GM12878 (cell line): ENCODE measurements around the gene JMJD4. TPM values are rescaled to one million over a fixed set of nuclear protein-coding genes. Genes with fewer than 3 reads are reported as not detected.

Experiments used
- ATAC-seq: fragments of 200-7000 bp; cut with Tn5 transposase; 3 replicates; pipeline ENCODE4 v1.9.1; 2020; ENCODE audit warnings: mild to moderate bottlenecking, moderate library complexity
- BruUV-seq: library from RNA; stranded (reverse); fragments of 400-500 nt; replicated peaks from 2 replicates; lab custom pipeline; 2021; lab: Mats Ljungman, UMichigan
- CTCF ChIA-PET: fragments of 300-600 bp; sonication (Branson Sonifier 250); formaldehyde crosslinking; extraction: SDS; loops from one replicate; lab custom pipeline; 2021; ENCODE audit warnings: inconsistent platforms; lab: Yijun Ruan, JAX
- POLR2A ChIA-PET: fragments of 350-600 bp; formaldehyde crosslinking; extraction: SDS; loops from one replicate; lab custom pipeline; 2021; ENCODE audit warnings: inconsistent platforms; lab: Charles Lee
- RAD21 ChIA-PET: fragments of 300-600 bp; sonication (Branson Sonifier 250); formaldehyde crosslinking; loops from one replicate; lab custom pipeline; 2023; ENCODE audit warnings: antibody characterized with exemption; ENCODE audit not compliant: unreplicated experiment; lab: Charles Lee
- SMC1A ChIA-PET: fragments of 300-600 bp; sonication (Branson Sonifier 250); formaldehyde crosslinking; loops from one replicate; lab custom pipeline; 2023; ENCODE audit not compliant: unreplicated experiment, uncharacterized antibody; lab: Charles Lee
- DNase-seq: peaks from one replicate; pipeline ENCODE4 v3.0.0-alpha.2; 2011; ENCODE audit warnings: low read depth, low spot score
- FAIRE-seq: peaks from 3 replicates; lab custom pipeline; 2011; peaks lifted over from hg19 to GRCh38; lab: Jason Lieb, UNC
- H2AFZ ChIP-seq: 2 replicates; pipeline ENCODE4 v1.6.0; 2011; ENCODE audit warnings: low read depth, low read length, control low read depth; ENCODE audit not compliant: control insufficient read depth
- H3K27ac ChIP-seq: 2 replicates; pipeline ENCODE4 v1.5.1; 2011; ENCODE audit warnings: control low read depth; ENCODE audit not compliant: control insufficient read depth, insufficient read depth
- H3K27me3 ChIP-seq, 2 experiments: replicated peaks in 1 of 2; 2 replicates each; pipeline versions ENCODE4 v1.6.0 to v1.6.1; 2011; ENCODE audit warnings: low read length in 1 of 2; ENCODE audit not compliant: control insufficient read depth in 2 of 2, insufficient read depth in 2 of 2
- H3K36me3 ChIP-seq, 2 experiments: 2 replicates each; pipeline ENCODE4 v1.5.1; 2011; ENCODE audit warnings: low read length in 1 of 2; ENCODE audit not compliant: control insufficient read depth in 2 of 2, insufficient read depth in 2 of 2
- H3K4me1 ChIP-seq: 2 replicates; pipeline ENCODE4 v1.6.1; 2011; ENCODE audit warnings: mild to moderate bottlenecking, low read length, moderate library complexity, mixed read lengths; ENCODE audit not compliant: control insufficient read depth, insufficient read depth
- H3K4me2 ChIP-seq: 2 replicates; pipeline ENCODE4 v1.6.0; 2011; ENCODE audit warnings: control low read depth; ENCODE audit not compliant: control insufficient read depth, insufficient read depth
- H3K4me3 ChIP-seq: fragments of 200-600 bp; sonication (generic); 2 replicates; pipeline ENCODE4 v1.5.1; 2016
- H3K79me2 ChIP-seq: 2 replicates; pipeline ENCODE4 v1.6.0; 2011; ENCODE audit warnings: low read length; ENCODE audit not compliant: control insufficient read depth, insufficient read depth
- H3K9ac ChIP-seq: 2 replicates; pipeline ENCODE4 v1.8.0; 2011; ENCODE audit warnings: low read length, control low read depth, mixed read lengths; ENCODE audit not compliant: control insufficient read depth, insufficient read depth
- H3K9me3 ChIP-seq: replicated peaks from 3 replicates; pipeline ENCODE4 v1.5.1; 2011; ENCODE audit warnings: mild to moderate bottlenecking, low read length; ENCODE audit not compliant: control insufficient read depth, insufficient read depth
- H4K20me1 ChIP-seq: 2 replicates; pipeline ENCODE4 v1.6.0; 2011; ENCODE audit not compliant: control insufficient read depth, insufficient read depth
- ASH2L ChIP-seq: fragments of 300-600, 200-600 bp; sonication (generic); IDR thresholded peaks from 2 replicates; pipeline ENCODE4 v1.6.1; 2017; ENCODE audit warnings: low read depth, mild to moderate bottlenecking, borderline replicate concordance
- CREB1 ChIP-seq: IDR thresholded peaks from 2 replicates; pipeline ENCODE4 v1.6.1; 2012; ENCODE audit warnings: low read depth, mild to moderate bottlenecking, inconsistent platforms
- E2F4 ChIP-seq: IDR thresholded peaks from 2 replicates; pipeline ENCODE4 v1.6.1; 2012; ENCODE audit warnings: low read depth, low read length, improper control_type of control experiment
- ETV6 ChIP-seq, 2 experiments: fragments of 450-650 bp in 1 of 2; IDR thresholded peaks in 1 of 2; conservative IDR thresholded peaks in 1 of 2; 2 replicates each; pipeline ENCODE4 v1.6.1; 2014; ENCODE audit warnings: antibody characterized with exemption in 1 of 2, borderline replicate concordance in 1 of 2, low read depth in 1 of 2, mild to moderate bottlenecking in 1 of 2, moderate library complexity in 1 of 2
- GATAD2B ChIP-seq: fragments of 450-650 bp; conservative IDR thresholded peaks from 2 replicates; pipeline ENCODE4 v1.6.1; 2017; ENCODE audit warnings: low read depth, mild to moderate bottlenecking, moderate library complexity
- HSF1 ChIP-seq: fragments of 150-350 bp; IDR thresholded peaks from 2 replicates; pipeline ENCODE4 v1.6.1; 2014; ENCODE audit warnings: mild to moderate bottlenecking, low read depth, low read length
- MXI1 ChIP-seq: fragments of 150-350 bp; IDR thresholded peaks from 2 replicates; pipeline ENCODE4 v1.6.1; 2011; ENCODE audit warnings: low read depth, mild to moderate bottlenecking, inconsistent platforms, low read length, improper control_type of control experiment
- PKNOX1 ChIP-seq: fragments of 450-650 bp; IDR thresholded peaks from 2 replicates; pipeline ENCODE4 v1.6.1; 2016; ENCODE audit warnings: mild to moderate bottlenecking
- POLR2A ChIP-seq: IDR thresholded peaks from 2 replicates; pipeline ENCODE4 v1.6.1; 2011; ENCODE audit warnings: low read depth, mild to moderate bottlenecking, low read length
- REST ChIP-seq: IDR thresholded peaks from 2 replicates; pipeline ENCODE4 v1.6.1; 2012; ENCODE audit warnings: mild to moderate bottlenecking, low read depth, low read length
- SKIL ChIP-seq: fragments of 450-650 bp; IDR thresholded peaks from 2 replicates; pipeline ENCODE4 v1.6.1; 2017; ENCODE audit warnings: mild to moderate bottlenecking, low read depth, inconsistent platforms; ENCODE audit not compliant: poor library complexity, severe bottlenecking
- TCF12 ChIP-seq: IDR thresholded peaks from 2 replicates; pipeline ENCODE4 v1.6.1; 2011; ENCODE audit warnings: low read depth, mild to moderate bottlenecking, low read length
- WGBS: methylation state at CpG from one replicate; pipeline ENCODE4 v1.1.6; 2016; ENCODE audit warnings: low lambda C conversion rate; ENCODE audit not compliant: insufficient replicate concordance, insufficient coverage; ENCODE audit errors: missing lambda C conversion rate; 5-methylcytosine and 5-hydroxymethylcytosine counted together
- in situ Hi-C: fragments of 300-500 bp; cut with MboI; formaldehyde crosslinking; loops from 9 replicates; pipeline ENCODE4 v1.14.3; 2018; ENCODE audit warnings: mixed read lengths
- intact Hi-C: fragments of 100-400 bp; cut with micrococcal nuclease; formaldehyde crosslinking; loops from one replicate; pipeline ENCODE4 v1.14.2; 2022; ENCODE audit not compliant: unreplicated experiment
- polyA plus RNA-seq, 11 experiments: library from polyadenylated mRNA; depleted of rRNA in 4 of 11; unstranded in 6 of 11; stranded (reverse) in 5 of 11; fragments of >200 nt; fragmentation: Nextera tagmentation in 4 of 11; fragmentation: Illumina TruSeq in 1 of 11; extraction: Ambion mirVana in 4 of 11; extraction: Trizol in 1 of 11; gene quantifications; 1 replicate in 1 of 11; 2 replicates in 10 of 11; pipeline versions ENCODE4 v1.2.1 to v1.2.3, GENCODE V29; 2011 to 2016; ENCODE audit warnings: inconsistent platforms in 2 of 11, missing spikeins in 2 of 11, low read depth in 1 of 11
- total RNA-seq, 4 experiments: library from RNA; depleted of rRNA in 3 of 4; stranded (reverse); fragments of >200 nt in 3 of 4; fragmentation: Illumina TruSeq in 1 of 4; extraction: Trizol in 1 of 4; gene quantifications; 2 replicates each; pipeline versions ENCODE4 v1.2.1 to v1.2.3, GENCODE V29; 2013 to 2021

The JMJD4 gene
- total and polyA plus RNA-seq, 10 of the 15 experiments (the other 5 are each of a cell fraction or from before 2014, with no cell fraction given), result 0.89 to 38.3 (median 18.4) TPM

GRCh38 chr1:227746676-227747075 is 11.6 kb upstream of the JMJD4 start (continued):
- TF ChIP-seq REST (no peak), CREB1 (no peak), POLR2A (no peak), GATAD2B (no peak)
- TF ChIP-seq, all 136 proteins: peak for 0

- in situ Hi-C loops (no loop called here), intact Hi-C loops (no loop called here)
- Histone ChIP-seq H3K27ac (no peak overlapping the region), H3K4me1 (no peaks in the 10 kb centered on the region), H3K9ac (no peak overlapping the region), H4K20me1 (no peaks in the 10 kb centered on the region), H2AFZ (no peak overlapping the region), H3K27me3 (no peaks in the 10 kb centered on the region), H3K36me3 (peaks cover 6 to 8% of the 10 kb centered on the region in 2 experiments; a peak in 3 of 4 replicates), H3K79me2 (no peaks in the 10 kb centered on the region; the same call in none of the 2 replicates), H3K4me2 (no peak overlapping the region), H3K9me3 (no peaks in the 10 kb centered on the region), H3K4me3 (no peak overlapping the region)
- DNase-seq (no peak), ATAC-seq (no peak), FAIRE-seq (no peak)
- ChIA-PET POLR2A (interaction anchor here (0.8 kb wide), 1 partner anchor 11 kb away, joined by 3 read pairs; the partner anchor contains the start of genes JMJD4 and SNAP47), RAD21 (no interaction called here), SMC1A (no interaction called here), CTCF (interaction anchor here (1.6 kb wide), 1 partner anchor 15 kb away, joined by 4 read pairs; no protein-coding TSS in a partner anchor)
- WGBS, result 75% methylated on average over 12 of the region's 12 CpGs
- no TSS peak for BruUV-seq
- TF ChIP-seq PKNOX1 (no peak), E2F4 (no peak), ETV6 (conservative IDR thresholded peaks at IDR 0.05 in 1 of 2, IDR thresholded peaks at IDR 0.05 in 1 of 2; ENCODE audit: borderline replicate concordance in 1 of 2, low read depth in 1 of 2) (no peak), TCF12 (no peak), MXI1 (no peak), ASH2L (no peak), SKIL (no peak), HSF1 (no peak)
Observed at GRCh38 chr1:227745568-227746265, 10.6 kb upstream of the JMJD4 start.
